ENCODE results near the gene DLX1.
A peak's percentile ranks its signal among the peaks of the same experiment; 100 is the strongest.
"Not testable (repeated sequence)": the region's sequence is repeated elsewhere in the genome, so short reads cannot be mapped to it uniquely, and the experiment has no call there.

The DLX1 gene

DNA sequence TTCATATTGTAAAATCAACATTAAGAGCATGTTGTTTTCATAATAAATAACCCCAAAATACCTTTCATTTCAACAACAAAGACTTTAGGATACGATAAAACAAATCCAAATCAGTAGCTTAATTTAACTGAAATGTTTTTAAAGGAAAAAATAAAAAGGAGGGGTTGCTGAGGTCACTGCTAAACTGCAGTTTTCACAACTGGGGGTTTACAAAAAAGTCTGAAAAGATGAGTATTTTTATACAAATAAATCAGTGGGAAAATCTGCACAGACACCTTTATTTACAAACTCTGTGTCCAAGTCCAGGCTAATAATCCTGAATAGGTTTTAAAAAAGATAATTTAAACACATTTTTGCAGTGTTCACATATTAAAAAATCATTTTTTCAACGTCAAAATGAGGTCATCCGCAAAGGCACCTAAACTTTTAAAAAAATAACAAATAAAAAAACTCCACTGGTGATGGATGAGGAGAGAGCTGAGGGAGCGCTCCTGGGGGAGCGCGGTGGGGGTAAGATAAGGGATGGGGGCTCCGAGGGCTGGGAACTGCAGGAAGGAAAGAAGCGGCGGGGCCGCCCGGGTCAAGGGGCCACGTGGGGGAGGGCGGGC is 14.3 kb downstream of the DLX1 start:
- DNase-seq: no peak

DNA sequence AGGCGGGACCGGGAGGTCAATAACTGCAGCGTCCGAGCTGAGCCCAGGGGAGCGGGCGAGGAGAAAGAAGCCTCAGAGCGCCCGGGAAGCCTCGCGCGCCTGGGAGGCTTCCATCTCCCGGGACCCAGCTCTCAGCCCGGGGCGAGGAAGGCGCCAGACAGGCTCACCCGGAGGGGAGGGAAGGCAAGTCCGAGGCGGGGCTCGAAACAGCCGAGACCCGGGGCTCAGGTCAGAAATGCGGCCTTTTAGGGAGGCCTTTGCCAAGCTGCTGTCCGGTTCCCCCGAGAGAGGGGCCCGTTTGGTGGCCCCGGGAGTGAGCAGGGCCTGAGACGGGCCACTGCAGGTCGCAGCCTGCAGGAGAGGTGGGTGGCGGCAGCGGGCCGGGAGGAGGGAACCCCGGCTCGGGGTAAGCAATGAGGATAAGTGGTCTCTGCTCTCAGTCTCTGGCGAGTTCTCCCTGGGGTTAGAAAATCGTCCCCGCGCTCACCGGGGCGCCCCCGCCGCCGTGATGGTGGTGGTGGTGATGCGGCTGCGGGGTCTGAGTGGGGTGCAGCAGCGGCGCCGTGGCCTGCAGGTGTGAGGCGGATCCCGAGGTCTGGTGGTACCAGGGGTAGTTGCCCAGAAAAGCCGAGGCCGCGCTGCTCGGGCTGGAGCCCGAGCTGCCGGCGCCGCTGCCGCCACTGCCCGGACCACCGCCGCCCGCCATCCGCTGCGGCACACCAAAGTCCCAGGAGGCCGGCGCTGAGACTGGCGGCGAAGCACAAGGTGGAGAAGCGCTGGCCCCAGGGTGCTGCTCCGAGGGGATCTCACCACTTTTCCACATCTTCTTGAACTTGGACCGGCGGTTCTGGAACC is 15.0 kb downstream of the DLX1 start:
- no peak for DNase-seq

DNA sequence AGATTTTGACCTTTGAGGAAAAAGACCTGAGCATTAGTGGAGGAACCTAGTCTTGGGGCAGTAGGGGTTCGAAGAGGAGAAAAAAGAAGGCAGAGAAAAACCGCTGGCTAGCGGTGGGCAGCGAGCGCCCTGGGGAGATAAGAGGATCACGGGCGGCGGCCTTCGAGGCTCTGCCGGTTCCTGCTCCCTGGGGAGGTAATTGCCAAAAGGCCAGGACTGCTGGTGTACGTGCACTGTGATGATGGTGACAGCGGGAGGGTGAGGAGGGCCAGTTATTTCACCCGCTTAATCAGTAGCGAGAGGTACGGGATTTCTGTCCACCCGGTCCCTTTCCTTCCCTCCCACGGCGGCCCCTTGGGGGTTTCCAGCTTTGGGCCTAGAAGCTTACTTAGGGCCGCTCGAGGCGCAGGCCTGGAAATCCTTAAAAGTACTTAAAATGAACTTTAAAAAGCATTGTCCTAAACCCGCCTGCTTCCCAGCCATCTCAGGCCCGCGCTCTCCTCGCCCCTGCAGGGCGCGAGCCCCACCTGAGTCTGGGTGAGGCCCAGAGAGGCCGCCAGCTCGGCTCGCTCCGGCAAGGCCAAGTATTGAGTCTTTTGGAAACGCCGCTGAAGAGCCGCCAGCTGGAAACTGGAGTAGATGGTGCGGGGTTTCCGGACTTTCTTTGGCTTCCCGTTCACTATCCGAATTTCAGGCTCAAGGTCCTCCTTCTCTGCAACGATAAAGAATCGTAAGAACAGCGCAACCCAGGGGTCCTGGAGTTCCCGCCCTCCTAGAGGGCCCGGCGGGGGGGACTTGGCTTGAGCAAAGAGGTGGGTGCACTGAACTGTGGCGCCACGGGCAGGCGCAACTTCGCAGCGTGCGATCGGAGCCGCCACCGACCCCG is 15.9 kb downstream of the DLX1 start:
- no peak for DNase-seq

DNA sequence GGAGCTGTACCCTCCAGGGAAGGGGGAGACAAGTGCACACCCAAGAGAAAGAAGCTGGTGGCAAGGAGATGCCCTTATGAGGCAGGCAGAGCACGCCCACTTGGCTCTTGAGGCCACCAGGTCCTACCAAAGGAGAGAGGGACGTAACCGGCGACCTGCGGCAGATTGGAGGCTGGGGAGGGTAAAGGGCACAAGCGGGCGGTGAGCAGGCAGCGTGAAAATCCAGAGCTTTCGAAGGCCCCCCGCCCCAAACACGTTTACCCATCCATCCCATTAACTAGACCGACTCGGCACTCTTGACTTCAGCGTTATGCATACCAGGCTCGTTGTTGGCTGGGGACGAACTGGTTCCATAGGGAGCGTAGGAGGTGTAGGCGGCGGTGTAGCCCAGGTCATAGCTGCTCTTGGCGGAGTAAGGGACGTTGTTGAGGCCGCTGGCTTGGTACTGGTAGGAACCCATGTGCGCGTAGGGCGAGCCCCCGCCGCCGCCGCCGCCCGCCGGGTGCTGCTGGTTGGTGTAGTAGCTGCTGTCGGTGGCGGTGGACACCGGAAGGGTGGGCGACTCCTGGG is 16.6 kb downstream of the DLX1 start:
- no peak for DNase-seq

DNA sequence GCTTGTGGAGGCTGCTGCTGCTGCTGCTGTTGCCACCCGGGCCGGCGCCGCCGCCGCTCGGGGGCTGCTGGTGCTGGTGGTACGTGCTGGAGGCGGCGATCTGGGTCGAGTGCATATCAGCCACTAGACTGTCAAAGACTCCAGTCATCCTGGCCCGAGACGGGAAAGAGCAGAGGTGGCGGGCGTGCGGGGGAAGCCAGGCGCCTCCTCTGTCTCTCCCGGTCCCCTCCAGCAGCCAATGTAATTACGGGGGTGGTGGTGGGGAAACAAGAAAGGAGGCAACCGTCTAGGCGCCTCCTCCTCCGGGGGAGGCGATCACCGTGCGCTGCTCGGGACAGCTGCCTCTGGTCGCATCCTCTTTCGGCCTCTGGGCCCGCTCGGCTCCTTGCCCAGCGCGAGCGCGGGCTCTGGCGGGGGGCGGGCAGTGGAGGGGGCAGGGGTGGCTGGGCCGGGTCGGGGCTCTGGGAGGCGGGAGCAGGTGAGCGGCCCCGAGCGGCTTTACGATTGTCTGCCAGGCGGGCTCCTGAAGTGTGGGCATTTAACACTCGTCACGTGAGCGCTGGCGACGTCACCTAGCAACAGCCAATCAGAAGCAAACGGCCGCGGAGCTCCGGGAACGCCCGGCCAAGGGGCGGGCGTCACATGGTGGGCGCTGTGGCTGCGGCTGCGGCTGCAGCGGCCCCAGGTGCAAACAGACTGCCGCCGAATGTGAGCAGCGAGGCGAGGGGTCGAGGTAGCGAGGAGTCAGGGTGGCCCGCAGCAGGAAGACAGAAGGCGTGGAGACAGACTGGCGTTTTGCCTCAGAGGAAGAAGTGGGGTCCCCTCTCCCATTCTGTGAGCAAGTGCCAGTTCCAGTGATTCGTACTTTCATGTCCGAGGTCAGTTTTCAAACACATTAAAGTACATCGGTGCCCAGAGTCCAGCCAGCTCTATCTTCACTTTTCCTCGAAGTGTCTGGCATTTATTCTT is 17.4 kb downstream of the DLX1 start, which contains the start of gene DLX2:
Gene DLX2, minus strand, starts transcription at position 510 of the 969 bp plus-strand sequence. Its CDS starts 362 bp downstream, at position 148.
- DNase-seq: peak; percentile 93

DNA sequence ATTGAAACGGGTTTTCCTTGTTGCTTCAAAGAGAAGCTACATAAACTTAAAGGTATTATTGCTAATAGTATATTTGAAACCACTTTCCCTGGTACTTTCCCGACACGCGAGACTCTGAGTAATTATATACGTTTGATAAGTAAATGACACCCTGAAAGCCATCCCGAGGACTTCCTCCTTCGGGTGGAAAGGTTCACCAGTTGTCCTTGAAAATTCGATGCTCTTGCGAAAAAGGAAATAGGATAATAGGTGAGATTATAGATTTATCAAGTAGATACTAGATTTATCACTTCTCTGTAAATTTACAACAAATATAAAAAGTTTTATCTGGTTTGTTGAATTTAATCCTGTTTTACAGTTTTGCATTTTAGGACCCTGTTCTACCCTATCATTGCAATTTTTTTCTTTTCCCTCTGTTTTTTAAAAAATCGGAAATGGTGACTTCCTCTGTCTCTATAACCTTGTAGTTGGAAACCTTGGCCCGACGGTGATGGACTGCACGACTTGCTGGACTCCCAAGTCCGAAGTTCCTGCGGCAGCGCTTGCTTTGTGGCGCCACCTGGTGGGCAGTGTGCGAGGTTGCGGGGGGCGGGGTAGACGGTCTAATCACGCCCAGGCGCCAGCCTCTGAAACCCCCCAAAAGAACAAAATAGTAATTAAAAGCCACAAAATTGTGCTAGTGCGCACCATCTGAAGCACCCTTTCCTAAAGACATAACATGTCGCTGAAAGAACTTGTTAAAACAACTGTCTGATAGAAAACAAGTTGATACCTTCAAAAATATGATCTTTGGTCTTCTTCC is 18.4 kb downstream of the DLX1 start:
- peak; percentile 17 for DNase-seq

DNA sequence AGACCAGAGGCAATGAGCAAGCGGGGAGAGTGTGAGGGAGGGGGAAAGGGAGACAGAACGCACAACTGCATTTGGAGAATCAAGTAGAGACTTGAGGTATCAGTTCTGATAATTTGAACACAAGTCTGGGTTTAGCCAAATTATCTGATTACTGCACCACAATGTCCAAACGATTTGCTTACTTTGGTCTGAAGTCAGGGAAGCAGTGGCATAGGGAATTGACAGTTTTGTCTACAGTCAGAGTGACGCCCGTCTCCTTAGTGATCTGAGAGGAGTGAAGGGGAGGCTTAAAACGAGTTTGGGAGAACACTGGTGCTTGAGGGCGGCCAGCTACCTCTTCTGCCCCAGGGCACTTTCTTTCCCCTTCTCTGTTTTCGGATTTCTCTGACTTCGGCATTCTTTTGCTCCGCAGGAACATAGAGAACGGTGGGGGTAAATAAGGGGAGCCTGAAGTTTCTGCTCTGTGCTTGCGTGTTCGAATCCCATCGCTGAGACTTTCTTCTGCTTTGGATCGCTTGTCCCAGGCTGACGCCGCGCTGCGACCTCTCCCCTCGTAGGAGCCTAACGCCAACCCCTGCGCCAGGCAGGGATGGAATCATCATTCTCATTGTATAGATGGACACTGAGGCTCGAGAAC is 20.3 kb downstream of the DLX1 start:
- DNase-seq: no peak

DNA sequence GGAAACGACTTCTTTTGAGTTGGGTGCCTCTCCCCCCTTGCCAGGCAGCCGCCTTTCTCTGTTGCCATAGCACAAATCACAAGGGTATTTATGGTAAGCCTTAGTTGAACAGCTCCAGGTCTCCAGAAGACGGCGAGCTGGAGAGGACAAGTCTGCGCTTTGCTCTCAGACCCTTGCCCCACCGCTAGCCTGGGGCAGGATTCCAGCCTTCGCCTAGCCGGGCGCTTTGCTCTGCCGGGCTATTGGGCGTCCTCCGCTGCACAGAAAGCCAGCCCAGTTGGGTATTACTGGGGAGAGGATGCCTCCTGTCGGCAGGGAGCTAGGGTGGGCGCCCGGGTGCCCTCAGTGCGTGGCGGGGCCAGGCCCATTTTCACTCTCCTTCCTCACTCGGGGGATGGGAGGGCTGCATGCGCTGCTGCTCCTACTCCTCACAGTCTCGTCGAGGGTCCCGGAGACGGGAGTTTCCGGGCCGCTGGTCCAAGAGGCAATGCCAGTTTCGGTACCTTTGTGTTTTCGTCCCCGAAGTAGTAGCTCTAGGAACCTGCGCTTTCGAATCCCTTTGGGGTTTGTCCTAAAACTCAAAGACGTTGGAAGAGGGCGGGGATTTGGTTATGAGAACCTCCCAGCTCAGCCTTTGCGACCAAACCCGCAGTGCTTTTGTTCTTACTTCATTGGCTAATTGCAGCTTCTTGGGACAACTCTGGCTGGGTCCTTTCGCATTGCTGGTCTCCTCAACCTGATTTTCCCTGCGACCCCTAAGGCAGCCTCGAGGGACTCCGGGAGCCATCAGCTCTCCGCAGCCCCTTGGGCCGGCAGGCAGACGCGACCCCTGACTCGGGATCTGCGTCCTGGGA is 21.0 kb downstream of the DLX1 start:
- no peak for DNase-seq

DNA sequence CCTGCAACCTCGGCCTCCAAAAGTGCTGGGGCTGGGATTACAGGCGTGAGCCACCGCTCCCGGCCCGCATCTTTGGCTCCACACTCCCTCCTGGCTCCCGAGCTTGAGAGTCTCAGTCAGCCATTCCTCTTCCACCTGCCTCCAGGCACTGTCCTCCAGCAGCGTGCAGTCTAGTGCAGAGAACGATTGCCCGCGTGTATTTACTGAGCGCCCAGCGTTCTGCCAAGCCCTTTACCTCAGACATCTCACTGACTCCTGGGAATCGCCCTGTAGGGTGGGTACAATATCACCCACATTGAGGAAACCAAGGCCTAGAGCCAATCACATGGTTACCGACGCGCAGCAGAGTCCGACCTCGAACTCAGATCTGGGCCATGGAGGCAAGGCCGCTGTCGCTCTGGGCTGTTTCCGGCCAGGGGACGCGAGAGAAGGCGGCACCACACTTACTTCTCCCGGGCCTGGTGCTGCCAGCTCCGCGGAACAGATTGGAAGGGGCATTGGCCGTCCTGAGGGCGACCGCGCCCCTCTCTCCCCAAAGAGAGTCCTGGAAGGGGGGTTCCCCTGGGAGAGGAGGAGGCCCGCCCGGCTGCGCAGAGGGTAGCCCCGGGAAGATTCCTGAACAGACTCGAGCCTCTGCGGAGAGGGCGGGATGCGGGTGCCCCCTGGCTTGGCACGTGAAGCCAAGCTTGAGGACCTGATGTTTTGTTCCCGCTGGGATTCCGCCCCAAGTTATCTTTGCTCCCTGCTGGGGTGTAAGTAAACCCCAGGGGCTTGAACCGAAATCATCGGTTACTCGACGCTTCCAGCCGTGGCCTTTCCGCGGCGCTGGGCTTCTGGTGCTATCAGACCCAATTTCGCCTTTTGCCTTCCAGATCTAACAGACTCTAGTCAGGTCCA is 22.6 kb downstream of the DLX1 start:
- no peak for DNase-seq

DNA sequence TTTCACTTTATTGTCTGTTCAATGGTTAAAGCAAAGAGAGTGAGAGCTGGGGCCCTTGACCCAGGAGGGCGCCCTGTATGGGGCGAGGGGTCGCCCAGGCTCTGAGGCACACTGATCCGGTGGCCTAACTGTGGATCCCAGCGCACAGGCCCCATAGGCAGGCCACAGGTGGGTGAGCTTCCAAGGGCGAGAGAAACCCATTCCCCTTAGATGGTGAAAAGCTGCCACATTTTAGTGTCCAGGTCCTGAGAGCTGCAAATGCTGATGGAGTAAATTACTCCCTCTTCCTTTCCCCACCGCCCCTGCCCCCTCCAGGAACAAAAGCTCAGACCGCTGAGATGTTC is 23.3 kb downstream of the DLX1 start:
- DNase-seq: no peak

DNA sequence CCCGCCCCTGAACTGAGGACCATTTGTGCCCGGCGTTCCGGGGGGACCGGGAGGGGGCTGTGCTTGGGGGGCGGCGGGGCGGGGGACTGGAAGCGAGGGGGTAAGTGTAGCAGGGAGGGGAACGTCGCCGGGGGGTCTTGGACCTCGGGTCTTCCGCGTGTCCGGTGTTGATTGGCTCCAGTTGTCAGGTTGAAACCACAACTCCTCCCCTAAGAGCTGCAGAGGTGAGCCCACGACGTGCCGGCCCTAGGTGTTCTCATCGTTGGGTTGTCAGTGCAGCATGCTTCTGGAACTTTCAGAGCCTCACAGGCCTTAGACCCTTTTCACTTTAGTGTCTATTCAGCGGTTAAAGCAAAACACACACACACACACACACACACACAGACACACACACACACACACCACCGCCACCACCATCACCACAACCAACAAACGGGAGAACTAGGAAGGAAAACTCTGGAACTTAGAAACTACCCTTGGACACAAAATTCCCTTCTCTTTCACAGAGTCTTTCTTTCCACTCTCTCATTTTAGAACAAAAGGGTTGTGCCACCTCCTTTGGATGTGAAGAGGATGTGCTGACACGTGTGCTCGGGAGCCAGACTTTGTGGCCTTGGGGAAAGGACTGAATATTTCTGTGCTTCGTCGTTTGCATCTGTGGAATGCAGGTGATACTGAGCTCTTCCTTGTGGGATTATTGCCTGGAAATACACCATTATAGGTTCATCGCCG is 24.1 kb downstream of the DLX1 start:
- DNase-seq: no peak

DNA sequence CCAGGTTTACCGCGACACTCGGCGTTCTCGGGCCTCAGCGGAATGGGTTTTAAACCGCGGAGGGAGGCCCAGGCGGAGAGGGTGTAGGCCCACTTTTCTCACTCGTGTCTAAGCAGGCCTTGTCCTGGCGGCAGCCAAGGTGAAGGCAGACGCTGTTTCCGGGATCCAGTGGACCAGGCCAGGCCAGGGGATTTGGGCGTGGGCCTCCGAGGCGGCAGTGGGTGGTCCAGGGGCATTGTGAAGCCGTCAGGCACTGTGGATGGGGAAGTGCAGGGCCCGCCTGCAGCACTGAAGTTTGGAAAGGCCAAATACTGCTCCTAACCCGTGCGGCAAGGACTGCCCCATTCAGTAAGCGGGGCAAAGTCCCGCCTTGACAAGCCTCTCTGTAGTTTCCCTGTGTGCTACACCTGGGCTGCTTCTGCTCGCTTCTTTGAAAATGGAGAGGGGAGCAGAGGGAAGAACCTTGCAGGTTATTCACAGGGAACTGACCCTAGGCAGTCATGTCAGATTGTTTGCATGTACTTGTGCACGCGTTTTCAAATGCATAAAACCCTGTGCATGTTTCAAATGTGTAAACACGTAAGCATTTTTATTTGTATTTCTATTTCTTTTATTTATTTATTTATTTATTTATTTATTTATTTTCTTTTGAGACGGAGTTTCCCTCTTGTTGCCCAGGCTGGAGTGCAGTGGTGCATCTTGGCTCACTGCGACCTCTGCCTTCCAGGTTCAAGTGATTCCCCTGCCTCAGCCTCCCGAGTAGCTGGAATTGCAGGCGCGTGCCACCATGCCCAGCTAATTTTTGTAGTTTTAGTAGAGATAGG is 24.9 kb downstream of the DLX1 start:
- no peak for DNase-seq

DNA sequence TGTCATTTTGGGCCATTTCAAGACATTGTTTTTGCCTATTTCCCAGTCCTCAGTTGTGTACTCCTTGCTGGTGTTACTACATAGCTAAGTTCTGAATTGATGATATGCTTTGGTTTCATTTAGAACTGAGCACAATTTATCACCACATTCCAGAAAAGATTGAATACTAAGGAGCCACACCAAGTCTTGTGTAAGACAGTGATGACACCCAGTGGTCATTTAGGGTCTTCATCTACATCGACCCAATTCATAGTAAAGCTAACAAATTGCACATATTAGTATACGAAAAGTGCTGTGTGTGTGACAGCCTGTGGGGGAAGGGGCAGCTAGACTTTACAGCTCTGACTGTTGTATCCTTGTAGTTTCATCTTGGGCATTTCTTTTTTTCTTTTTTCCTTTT is 28.3 kb downstream of the DLX1 start:
- DNase-seq: no peak

DNA sequence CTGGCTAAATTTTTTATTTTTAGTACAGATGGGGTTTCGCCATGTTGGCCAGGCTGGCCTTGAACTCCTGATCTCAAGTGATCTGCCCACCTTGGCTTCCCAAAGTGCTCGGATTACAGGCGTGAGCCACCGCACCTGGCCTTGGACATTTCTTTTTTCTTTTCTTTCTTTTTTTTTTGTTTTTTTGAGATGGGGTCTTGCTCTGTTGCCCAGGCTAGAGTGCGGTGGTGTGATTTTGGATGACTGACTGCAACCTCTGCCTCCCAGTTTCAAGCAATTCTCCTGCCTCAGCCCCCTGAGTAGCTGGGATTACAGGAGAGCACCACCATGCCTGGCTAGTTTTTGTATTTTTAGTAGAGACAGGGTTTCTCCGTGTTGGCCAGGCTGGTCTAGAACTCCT is 28.9 kb downstream of the DLX1 start:
- not testable (repeated sequence) for DNase-seq

DNA sequence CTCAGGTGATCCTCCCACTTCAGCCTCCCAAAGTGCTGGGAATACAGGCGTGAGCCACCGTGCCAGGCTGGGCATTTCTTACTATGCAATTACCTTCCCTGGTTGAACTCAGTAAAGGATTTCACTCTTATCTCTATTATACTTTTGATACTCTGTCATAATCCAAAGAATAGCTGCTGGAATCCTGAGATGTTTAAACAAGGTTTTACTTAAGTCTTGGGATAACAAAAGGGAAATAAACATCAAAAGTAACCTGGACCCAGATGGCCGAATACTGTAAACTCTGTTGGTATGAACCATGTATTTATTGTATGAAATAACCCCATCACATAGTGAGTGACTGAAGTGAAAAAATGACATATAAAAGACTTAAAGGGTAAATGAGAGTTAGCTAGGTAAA is 29.3 kb downstream of the DLX1 start:
- DNase-seq: no peak

DNA sequence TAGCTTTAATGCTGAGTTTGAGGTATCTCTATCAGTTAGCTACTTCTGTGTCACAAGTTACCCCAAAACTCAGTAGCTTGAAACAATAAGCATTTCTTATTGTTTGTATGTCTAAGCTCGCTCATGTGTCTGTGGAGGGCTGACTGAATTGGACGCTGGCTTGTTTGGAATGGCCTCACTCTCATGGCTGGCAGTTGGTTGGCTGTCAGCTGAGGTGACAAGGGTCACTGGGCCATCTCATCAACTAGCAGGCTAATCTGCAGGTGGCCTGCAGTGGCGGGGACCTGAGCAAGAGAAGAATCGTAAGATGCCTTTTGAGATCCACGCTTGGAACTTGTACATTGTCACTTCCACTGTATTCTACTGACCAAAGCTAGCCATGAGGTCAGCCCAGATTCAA is 30.8 kb downstream of the DLX1 start:
- DNase-seq: no peak

DNA sequence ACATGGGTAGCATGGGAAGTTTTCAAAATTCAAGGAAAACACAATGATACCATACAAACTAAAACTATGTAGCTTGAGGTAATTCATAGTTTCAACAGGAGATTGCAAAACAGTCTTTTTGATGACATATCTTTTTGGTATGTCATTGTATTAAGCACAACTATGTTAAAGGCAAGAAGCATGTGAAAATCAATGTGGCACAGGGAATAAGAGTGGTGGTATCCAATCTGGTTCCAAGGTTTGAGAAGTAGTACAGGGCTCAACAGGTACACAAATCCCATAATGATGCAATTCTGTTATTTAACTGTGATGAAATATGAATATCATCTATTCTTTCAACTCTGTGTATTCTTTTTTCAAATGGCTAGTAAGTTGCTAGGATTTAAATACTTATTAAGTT is 33.8 kb downstream of the DLX1 start:
- DNase-seq: no peak
